WERI-Rb-1 (cell line): ENCODE data around the gene NFATC3.
"Not testable (repeated sequence)": the region's sequence is repeated elsewhere in the genome, so short reads cannot be mapped to it uniquely, and the experiment has no call there.

Source experiments
- DNase-seq: peaks from one replicate; pipeline ENCODE4 v3.0.0-alpha.2; 2020
- H3K27ac ChIP-seq: fragments of 250-450 bp; sonication (Bioruptor Pico); 2 replicates; pipeline ENCODE4 v1.5.1; 2020; ENCODE audit warnings: mild to moderate bottlenecking, moderate library complexity
- H3K27me3 ChIP-seq: fragments of 250-450 bp; sonication (Bioruptor Pico); 2 replicates; pipeline ENCODE4 v1.5.1; 2021; ENCODE audit warnings: mild to moderate bottlenecking, low read depth, moderate library complexity; ENCODE audit not compliant: insufficient read depth, severe bottlenecking
- H3K36me3 ChIP-seq: fragments of 250-450 bp; sonication (Bioruptor Pico); 2 replicates; pipeline ENCODE4 v1.5.1; 2020; ENCODE audit warnings: mild to moderate bottlenecking, moderate library complexity
- H3K4me3 ChIP-seq: 2 replicates; pipeline ENCODE4 v1.5.1; 2011; ENCODE audit warnings: low read depth, mild to moderate bottlenecking, control low read depth, low read length
- H3K9me3 ChIP-seq: fragments of 250-450 bp; sonication (Bioruptor Pico); 2 replicates; pipeline ENCODE4 v1.5.1; 2021; ENCODE audit warnings: mild to moderate bottlenecking, moderate library complexity; ENCODE audit not compliant: severe bottlenecking
- TF ChIP-seq, protein P1 (sequence below): IDR thresholded peaks from 2 replicates; pipeline ENCODE4 v1.5.1; 2011; ENCODE audit warnings: low read depth, mild to moderate bottlenecking, control low read depth, inconsistent platforms, low read length

NFATC3 gene

DNA sequence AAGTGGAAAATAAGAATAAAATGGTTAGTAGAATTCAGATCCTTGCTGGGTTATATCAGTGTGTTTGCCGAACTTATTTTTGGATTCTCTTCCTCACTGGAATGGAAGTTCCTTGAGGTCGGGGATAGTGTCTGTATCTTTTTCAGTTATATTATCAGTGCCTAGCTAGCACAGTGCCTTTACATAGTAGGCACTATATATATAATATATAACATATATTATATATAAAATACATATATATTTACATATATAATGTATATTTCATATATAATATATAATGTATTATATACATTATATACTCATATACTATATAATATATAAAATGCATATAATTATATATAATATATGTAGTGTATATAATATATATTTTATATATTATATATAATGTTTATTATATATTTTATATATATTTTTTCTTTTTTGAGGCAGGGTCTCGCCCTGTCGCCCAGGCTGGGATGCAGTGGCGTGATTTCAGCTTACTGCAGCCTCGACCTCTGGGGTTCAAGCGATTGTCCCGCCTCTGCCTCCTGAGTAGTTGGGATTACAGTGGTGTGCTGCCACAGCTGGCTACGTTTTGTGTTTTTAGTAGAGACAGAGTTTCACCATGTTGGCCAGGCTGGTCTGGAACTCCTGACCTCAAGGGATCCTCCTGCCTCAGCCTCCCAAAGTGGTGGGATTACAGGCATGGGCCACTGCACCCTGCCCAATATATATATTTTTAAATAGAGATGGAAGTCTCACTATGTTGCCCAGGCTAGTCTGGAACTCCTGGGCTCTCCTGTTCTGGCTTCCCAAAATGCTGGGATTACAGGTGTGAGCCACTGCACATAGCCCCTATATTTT is 3.2 kb downstream of the NFATC3 start:
- Histone ChIP-seq H3K27me3 (no peaks in the 10 kb centered on the region), H3K9me3 (no peaks in the 10 kb centered on the region), H3K4me3 (no peak overlapping the region), H3K27ac (no peak overlapping the region), H3K36me3 (no peaks in the 10 kb centered on the region; the same call in 1 of the 2 replicates)
- TF ChIP-seq, protein P1, sequence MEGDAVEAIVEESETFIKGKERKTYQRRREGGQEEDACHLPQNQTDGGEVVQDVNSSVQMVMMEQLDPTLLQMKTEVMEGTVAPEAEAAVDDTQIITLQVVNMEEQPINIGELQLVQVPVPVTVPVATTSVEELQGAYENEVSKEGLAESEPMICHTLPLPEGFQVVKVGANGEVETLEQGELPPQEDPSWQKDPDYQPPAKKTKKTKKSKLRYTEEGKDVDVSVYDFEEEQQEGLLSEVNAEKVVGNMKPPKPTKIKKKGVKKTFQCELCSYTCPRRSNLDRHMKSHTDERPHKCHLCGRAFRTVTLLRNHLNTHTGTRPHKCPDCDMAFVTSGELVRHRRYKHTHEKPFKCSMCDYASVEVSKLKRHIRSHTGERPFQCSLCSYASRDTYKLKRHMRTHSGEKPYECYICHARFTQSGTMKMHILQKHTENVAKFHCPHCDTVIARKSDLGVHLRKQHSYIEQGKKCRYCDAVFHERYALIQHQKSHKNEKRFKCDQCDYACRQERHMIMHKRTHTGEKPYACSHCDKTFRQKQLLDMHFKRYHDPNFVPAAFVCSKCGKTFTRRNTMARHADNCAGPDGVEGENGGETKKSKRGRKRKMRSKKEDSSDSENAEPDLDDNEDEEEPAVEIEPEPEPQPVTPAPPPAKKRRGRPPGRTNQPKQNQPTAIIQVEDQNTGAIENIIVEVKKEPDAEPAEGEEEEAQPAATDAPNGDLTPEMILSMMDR, result no peak
- DNase-seq, result no peak

GRCh38 chr16:68089067-68089466 is 3.9 kb downstream of the NFATC3 start:
- Histone ChIP-seq H3K9me3 (no peaks in the 10 kb centered on the region), H3K4me3 (no peak overlapping the region), H3K27me3 (no peaks in the 10 kb centered on the region), H3K36me3 (no peaks in the 10 kb centered on the region; the same call in 1 of the 2 replicates), H3K27ac (no peak overlapping the region)
- TF ChIP-seq, protein P1, result no peak
- DNase-seq, result no peak

GRCh38 chr16:68090130-68090529 is 5.0 kb downstream of the NFATC3 start:
- no peaks in the 10 kb centered on the region for H3K9me3 ChIP-seq
- TF ChIP-seq, protein P1, result no peak
- H3K36me3 ChIP-seq, result no peaks in the 10 kb centered on the region; the same call in 1 of the 2 replicates
- no peak overlapping the region for H3K27ac ChIP-seq
- DNase-seq, result no peak
- no peaks in the 10 kb centered on the region for H3K27me3 ChIP-seq
- H3K4me3 ChIP-seq, result no peak overlapping the region

- no peaks in the 10 kb centered on the region for H3K27me3 ChIP-seq
Observed at GRCh38 chr16:68090533-68090932, 5.4 kb downstream of the NFATC3 start.

DNA sequence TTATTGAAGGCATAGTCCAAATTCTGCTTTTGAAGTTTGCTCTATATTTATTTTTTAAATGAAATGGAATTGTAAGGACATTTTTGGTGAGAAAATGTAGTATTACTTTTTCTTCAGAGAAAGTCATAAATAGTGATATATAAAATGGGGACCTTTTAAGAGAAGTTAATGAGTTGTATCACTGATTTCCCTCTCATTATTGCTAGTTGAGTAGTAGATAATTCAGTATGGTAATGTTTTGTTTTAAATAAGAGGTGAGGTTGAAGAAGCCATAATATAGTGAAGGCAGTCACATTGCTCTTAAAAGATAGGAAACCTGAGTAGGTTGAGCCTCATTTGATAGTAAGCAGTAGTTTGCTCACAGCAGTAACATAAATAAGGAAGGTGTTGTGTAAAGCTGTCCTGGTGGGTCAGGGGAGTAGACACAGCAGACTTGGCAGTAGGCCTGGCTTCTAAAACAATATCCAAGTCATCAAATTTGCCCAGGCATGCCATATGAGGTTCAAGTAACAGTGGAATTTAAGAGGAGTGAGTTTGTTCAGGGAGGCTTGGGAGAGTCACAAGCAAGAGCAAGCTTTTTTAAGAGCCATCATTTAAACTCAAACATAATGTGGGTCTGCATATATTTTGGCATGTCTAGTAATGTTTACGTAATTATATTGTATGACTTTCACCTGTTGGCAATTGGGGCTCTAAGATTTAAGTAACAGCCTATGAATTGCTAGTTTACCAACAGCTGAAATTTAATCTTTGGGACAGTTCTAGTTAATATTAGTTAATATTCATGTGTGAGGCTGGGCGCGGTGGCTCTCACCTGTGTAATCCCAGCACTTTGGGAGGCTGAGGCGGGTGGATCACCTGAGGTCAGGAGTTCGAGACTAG is 6.5 kb downstream of the NFATC3 start:
- Histone ChIP-seq H3K9me3 (no peaks in the 10 kb centered on the region), H3K27me3 (no peaks in the 10 kb centered on the region), H3K36me3 (no peaks in the 10 kb centered on the region), H3K27ac (no peak overlapping the region), H3K4me3 (no peak overlapping the region)
- TF ChIP-seq, protein P1, result no peak
- DNase-seq, result no peak

More at GRCh38 chr16:68090533-68090932, 5.4 kb downstream of the NFATC3 start:
- TF ChIP-seq, protein P1, result no peak
- Histone ChIP-seq H3K36me3 (no peaks in the 10 kb centered on the region; the same call in 1 of the 2 replicates), H3K9me3 (no peaks in the 10 kb centered on the region), H3K4me3 (no peak overlapping the region), H3K27ac (no peak overlapping the region)
- DNase-seq, result no peak

- not testable (repeated sequence) for H3K36me3 ChIP-seq, H3K27ac ChIP-seq
Observed at GRCh38 chr16:68092275-68092674, 7.1 kb downstream of the NFATC3 start.

More at GRCh38 chr16:68092275-68092674, 7.1 kb downstream of the NFATC3 start:
- not testable (repeated sequence) for H3K27me3 ChIP-seq, H3K4me3 ChIP-seq, H3K9me3 ChIP-seq, DNase-seq
